GM13976 (cell line): ENCODE measurements around the gene LY6G5B.

ENCODE experiments used
- DNase-seq: peaks from one replicate; pipeline ENCODE4 v3.0.0; 2012; ENCODE audit warnings: low spot score
- in situ Hi-C: fragments of 300-500 bp; cut with MboI; formaldehyde crosslinking; loops from one replicate; pipeline ENCODE4 v1.12.0; 2022; ENCODE audit warnings: low sequenced_read_pairs, mixed read lengths, inconsistent platforms; ENCODE audit not compliant: unreplicated experiment
- TF ChIP-seq, protein P1 (sequence below): IDR thresholded peaks from 2 replicates; pipeline ENCODE4 v1.5.1; 2012; ENCODE audit warnings: borderline replicate concordance, mild to moderate bottlenecking; ENCODE audit not compliant: insufficient read depth; ENCODE audit errors: extremely low read depth, missing control alignments, control extremely low read depth

The LY6G5B gene

DNA sequence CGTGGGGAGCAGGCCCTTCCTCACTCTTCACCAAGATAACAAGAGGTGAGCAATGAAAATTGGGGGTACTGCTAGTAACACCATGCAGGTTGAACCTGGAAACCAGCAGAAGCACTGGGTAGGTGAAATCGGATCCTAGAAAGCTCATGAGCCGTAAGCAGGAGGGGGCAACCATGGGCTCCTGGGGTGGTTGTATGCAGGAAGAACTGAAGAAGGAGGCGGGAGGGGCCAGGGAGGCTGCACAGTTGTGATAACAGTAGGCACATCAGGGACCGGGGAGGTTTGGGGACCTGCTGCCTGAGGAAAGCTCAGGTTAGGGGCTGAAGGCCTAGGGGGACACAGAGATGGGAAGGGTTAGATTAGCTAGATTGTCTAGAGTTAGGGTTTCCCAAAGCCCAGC is 16.7 kb downstream of the LY6G5B start:
- in situ Hi-C loops, result loop anchor here (10.0 kb wide), 1 partner anchor 268 kb away; the partner anchor contains the start of genes NELFE and SKIC2
- no peak for DNase-seq
- TF ChIP-seq, protein P1, sequence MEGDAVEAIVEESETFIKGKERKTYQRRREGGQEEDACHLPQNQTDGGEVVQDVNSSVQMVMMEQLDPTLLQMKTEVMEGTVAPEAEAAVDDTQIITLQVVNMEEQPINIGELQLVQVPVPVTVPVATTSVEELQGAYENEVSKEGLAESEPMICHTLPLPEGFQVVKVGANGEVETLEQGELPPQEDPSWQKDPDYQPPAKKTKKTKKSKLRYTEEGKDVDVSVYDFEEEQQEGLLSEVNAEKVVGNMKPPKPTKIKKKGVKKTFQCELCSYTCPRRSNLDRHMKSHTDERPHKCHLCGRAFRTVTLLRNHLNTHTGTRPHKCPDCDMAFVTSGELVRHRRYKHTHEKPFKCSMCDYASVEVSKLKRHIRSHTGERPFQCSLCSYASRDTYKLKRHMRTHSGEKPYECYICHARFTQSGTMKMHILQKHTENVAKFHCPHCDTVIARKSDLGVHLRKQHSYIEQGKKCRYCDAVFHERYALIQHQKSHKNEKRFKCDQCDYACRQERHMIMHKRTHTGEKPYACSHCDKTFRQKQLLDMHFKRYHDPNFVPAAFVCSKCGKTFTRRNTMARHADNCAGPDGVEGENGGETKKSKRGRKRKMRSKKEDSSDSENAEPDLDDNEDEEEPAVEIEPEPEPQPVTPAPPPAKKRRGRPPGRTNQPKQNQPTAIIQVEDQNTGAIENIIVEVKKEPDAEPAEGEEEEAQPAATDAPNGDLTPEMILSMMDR, result no peak

DNA sequence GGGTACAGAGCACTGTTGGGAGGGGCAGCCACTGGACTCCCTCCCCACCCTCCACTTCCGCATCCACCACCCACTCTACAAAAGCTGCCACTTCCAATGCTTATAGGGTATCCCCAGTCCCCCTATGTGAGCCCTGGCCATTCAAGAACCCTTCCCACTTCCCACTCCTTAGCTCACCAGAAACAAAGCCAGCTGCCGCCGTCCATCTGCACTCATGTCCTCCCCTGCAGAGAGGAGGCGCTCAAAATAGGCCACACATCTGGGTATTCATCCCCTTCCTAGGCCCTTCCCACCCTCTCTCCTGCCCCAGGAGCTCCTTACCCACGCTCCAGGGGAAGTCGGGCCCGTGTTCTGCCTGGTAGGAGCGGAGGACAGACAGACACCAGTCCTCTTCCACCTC is 17.5 kb downstream of the LY6G5B start:
- in situ Hi-C loops, result loop anchor here (10.0 kb wide), 1 partner anchor 267 kb away; the partner anchor contains the start of genes NELFE and SKIC2
- no peak for DNase-seq
- TF ChIP-seq, protein P1, result no peak

DNA sequence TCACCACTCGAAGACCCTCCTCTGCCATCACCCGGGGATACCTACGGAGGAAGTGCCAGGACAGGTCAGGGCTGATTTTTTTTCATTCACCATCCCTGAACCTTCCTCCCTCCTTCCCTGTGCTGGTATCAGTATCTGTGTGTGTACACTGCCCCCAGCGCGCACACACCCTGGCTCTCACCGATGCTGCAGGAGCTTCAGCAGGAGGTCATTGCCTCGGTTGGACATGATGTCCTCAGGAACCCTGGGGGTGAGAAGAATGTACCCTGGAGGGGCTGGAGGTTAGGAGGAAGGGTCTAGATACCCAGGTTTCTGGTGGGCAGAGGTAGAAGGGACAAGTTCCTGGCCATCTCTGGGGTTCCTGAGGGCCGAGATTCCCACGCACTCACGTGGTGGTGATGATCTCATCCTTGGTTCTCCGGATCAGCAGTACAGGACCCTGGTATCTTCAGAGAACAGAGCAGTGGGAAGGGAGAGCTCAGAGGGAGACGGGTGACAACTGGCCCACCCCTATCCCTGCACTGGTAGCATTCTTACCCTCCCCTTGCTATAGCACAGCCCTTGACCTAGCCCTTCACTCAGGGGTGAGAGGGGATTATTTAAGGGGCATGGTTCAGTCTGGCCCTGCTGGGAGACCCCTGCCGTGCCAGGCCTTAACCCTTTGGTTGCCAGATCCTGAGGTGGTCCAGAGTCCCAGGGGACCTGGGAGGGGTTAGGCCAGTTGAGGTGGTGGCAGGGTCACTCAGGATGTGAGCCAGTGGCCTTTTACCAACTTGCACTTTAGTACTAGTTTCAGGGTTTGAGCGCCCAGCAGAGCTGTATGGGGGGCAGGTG is 18.3 kb downstream of the LY6G5B start:
- TF ChIP-seq, protein P1, result no peak
- in situ Hi-C loops, result loop anchor here (10.0 kb wide), 1 partner anchor 267 kb away; the partner anchor contains the start of genes NELFE and SKIC2
- DNase-seq, result no peak

DNA sequence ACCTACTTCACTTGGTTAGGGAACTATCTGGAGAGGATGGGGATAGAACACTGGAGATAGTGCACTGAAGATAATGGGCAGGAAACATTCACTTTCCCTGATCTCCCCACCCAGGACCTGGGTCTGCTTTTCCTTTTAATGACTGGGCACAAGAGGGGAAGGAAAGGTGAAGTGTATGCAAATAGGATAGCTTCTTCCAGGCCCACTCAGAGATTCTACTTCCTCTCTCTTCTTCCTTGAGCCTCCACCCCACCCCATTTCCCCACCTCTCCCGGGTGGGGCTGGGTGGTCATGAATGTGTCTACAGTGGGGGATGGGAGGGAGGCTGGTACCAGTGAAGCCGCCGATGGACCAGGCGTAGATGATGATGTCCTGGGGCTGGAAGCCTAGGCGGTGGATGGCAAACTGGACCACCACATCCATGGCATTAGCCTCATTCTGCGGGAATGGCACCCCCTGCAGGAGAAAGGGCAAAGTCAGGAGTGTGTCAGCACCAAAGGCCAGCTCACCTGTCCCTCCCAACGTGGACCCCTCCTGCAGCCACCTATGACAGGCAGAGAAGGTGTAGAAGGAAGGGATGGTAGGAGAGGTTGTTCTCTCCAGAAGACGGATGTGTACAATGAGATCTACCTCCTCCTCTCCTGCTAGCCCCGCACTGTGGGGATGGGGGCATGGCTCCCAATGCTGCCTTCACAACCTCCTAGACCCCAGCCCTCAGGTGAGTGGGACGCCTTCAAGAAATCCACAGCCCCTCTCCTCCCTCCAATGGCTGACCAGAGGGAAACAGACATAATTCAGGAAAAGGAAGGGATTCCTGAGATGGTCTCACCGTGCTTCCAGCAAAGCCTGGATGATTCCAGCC is 19.7 kb downstream of the LY6G5B start:
- DNase-seq, result peak; percentile 46
- in situ Hi-C loops, result loop anchor here (10.0 kb wide), 1 partner anchor 265 kb away; the partner anchor contains the start of genes NELFE and SKIC2
- TF ChIP-seq, protein P1, result peak; percentile 29

DNA sequence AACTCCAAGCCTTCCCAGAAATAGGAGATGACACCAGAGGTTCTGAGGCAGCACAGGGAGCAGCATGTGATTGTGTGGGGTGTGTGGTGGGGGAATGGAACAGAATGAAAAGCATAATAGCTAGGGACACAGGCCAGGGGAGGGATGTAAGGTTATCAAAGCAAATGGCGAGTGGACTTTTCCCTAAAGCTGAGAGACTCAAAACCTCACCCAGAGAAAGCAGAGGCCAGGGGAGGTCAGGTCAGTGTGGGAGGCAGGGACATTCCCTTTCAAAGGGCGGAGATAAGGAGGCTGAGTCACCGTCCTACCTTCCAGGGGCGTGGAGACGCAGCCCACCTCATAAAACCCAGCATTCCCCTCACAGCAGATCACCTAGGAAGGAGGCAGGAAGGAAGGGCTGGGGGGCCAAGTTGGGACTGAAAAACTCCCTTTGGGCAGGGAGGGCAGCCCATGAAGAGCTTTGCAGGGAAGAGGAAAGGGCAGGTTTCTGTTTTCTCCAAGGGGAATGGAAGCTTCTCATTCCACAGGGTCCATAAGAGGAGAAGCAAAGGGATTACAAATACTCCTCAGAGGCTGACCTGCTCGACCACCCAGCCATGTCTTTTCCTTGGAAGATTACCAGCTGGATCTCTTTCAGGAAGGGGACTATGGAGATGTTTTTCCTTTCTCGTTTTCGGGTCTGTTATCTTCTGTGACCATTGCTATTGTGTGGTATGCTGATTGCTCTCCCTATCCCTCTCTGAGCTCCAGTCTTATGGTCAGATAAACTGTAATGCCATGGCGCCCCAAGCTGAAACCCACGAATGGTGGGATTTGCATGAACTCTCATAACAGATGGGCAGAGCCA is 20.7 kb downstream of the LY6G5B start:
- DNase-seq, result peak; percentile 29
- in situ Hi-C loops, result no loop called here
- TF ChIP-seq, protein P1, result no peak

DNA sequence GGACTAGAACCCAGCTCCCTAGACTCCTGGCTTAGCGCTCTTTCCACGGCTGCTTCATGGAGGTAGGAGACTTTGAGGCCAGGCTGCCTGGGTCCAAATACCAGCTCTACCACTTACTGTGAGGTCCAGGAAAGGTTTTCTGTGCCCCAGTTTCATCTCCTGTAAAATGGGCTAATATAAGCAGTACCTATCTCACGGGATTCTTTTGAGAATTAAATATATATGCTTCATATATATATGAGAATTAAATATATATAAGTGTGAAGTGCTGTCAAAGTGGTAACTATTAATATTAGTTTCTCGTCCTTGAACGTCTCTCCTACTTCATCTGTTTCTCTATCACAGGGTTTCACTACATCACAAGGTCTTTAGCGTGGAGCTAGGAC is 21.3 kb downstream of the LY6G5B start:
- in situ Hi-C loops, result no loop called here
- TF ChIP-seq, protein P1, result no peak
- no peak for DNase-seq
